Vagina (tissue), 2 donors: Measurements from ENCODE around the gene ATIC.

Experiments
- POLR2A ChIP-seq, 2 donors: fragments of 450-650 bp; IDR thresholded peaks; one replicate each; pipeline ENCODE4 v1.6.1; 2017; ENCODE audit warnings: antibody characterized with exemption in 2 of 2, mild to moderate bottlenecking in 2 of 2, moderate library complexity in 2 of 2
- POLR2AphosphoS5 ChIP-seq, 2 donors: sonication (generic); formaldehyde crosslinking; IDR thresholded peaks; one replicate each; pipeline ENCODE4 v1.9.0; 2017; ENCODE audit warnings: antibody characterized with exemption in 2 of 2, mild to moderate bottlenecking in 2 of 2, low read depth in 1 of 2; ENCODE audit not compliant: insufficient read depth in 1 of 2
- TF ChIP-seq, protein P1 (sequence below), 3 experiments: fragments of 450-650 bp in 2 of 3; fragments of 200-600 bp in 1 of 3; sonication (generic) in 1 of 3; IDR thresholded peaks; one replicate each; pipeline ENCODE4 v1.5.1; 2017 to 2019; ENCODE audit warnings: antibody characterized with exemption in 3 of 3, mild to moderate bottlenecking in 2 of 3, moderate library complexity in 2 of 3

- TF ChIP-seq, protein P1, sequence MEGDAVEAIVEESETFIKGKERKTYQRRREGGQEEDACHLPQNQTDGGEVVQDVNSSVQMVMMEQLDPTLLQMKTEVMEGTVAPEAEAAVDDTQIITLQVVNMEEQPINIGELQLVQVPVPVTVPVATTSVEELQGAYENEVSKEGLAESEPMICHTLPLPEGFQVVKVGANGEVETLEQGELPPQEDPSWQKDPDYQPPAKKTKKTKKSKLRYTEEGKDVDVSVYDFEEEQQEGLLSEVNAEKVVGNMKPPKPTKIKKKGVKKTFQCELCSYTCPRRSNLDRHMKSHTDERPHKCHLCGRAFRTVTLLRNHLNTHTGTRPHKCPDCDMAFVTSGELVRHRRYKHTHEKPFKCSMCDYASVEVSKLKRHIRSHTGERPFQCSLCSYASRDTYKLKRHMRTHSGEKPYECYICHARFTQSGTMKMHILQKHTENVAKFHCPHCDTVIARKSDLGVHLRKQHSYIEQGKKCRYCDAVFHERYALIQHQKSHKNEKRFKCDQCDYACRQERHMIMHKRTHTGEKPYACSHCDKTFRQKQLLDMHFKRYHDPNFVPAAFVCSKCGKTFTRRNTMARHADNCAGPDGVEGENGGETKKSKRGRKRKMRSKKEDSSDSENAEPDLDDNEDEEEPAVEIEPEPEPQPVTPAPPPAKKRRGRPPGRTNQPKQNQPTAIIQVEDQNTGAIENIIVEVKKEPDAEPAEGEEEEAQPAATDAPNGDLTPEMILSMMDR (IDR thresholded peaks at IDR 0.05), result no peak
- TF ChIP-seq POLR2AphosphoS5 (IDR thresholded peaks at IDR 0.05; ENCODE audit: insufficient read depth in 1 of 2, low read depth in 1 of 2) (no peak), POLR2A (IDR thresholded peaks at IDR 0.05) (no peak)
Measured at GRCh38 chr2:215356334-215356947, 44.6 kb downstream of the ATIC start.
